HCT116 (cell line): ENCODE results near the gene PAX7. TPM values are rescaled to one million over a fixed set of nuclear protein-coding genes. Genes with fewer than 3 reads are reported as not detected.

Experiments
- ATAC-seq: fragments of 200-7000 bp; cut with Tn5 transposase; 2 replicates; pipeline ENCODE4 v1.9.1; 2020; ENCODE audit warnings: mild to moderate bottlenecking, moderate library complexity
- BruUV-seq: library from RNA; stranded (reverse); fragments of 400-500 nt; replicated peaks from 2 replicates; lab custom pipeline; 2021; lab: Mats Ljungman, UMichigan
- CTCF ChIA-PET: fragments of 300-600 bp; sonication (Branson Sonifier 250); formaldehyde crosslinking; loops from one replicate; lab custom pipeline; 2021; ENCODE audit warnings: antibody characterized with exemption; lab: Charles Lee
- POLR2A ChIA-PET: fragments of 300-600, 350-600 bp; sonication (Branson Sonifier 250); formaldehyde crosslinking; loops from one replicate; lab custom pipeline; 2021; ENCODE audit warnings: antibody characterized with exemption; lab: Charles Lee
- RAD21 ChIA-PET, 2 experiments: fragments of 300-600 bp; sonication (Branson Sonifier 250); formaldehyde crosslinking; loops; one replicate each; lab custom pipeline; 2023; ENCODE audit warnings: low total read pairs in 2 of 2; ENCODE audit not compliant: uncharacterized antibody in 2 of 2, unreplicated experiment in 2 of 2, low non-redundant PET in 1 of 2; lab: Charles Lee
- DNase-seq: peaks from one replicate; pipeline ENCODE4 v3.0.0-alpha.2; 2010; ENCODE audit warnings: low read depth, low spot score
- H2AFZ ChIP-seq: fragments of 200-600 bp; shearing (Covaris generic), sonication (generic); 2 replicates; pipeline ENCODE4 v1.6.1; 2017; ENCODE audit warnings: low read depth, mixed run types, mixed read lengths, antibody characterized with exemption, low read length; ENCODE audit not compliant: poor library complexity, severe bottlenecking
- H3K27ac ChIP-seq: 2 replicates; pipeline ENCODE4 v1.5.1; 2012; ENCODE audit warnings: low read depth, low read length
- H3K27me3 ChIP-seq: fragments of 200-600 bp; sonication (generic); 2 replicates; pipeline ENCODE4 v1.6.1; 2016; ENCODE audit warnings: mixed run types, low read length, mixed read lengths; ENCODE audit not compliant: insufficient read depth
- H3K36me3 ChIP-seq, 2 experiments: fragments of 200-500 bp in 1 of 2; fragments of 200-600 bp in 1 of 2; sonication (Bioruptor generic) in 1 of 2; sonication (generic) in 1 of 2; 2 replicates each; pipeline versions ENCODE4 v1.5.1 to v1.6.1; 2014 to 2016; ENCODE audit warnings: low read length in 2 of 2, inconsistent platforms in 1 of 2, mixed read lengths in 1 of 2, mixed run types in 1 of 2; ENCODE audit not compliant: insufficient read depth in 2 of 2, control insufficient read depth in 1 of 2
- H3K4me1 ChIP-seq, 2 experiments: fragments of 200-600 bp in 1 of 2; sonication (generic) in 1 of 2; 2 replicates each; pipeline versions ENCODE4 v1.5.1 to v1.6.1; 2012 to 2017; ENCODE audit warnings: low read length in 2 of 2, inconsistent platforms in 1 of 2, mild to moderate bottlenecking in 1 of 2, mixed read lengths in 1 of 2, mixed run types in 1 of 2, moderate library complexity in 1 of 2; ENCODE audit not compliant: insufficient read depth in 2 of 2, control insufficient read depth in 1 of 2
- H3K4me2 ChIP-seq: fragments of 200-600 bp; sonication (generic); 2 replicates; pipeline ENCODE4 v1.6.1; 2017; ENCODE audit warnings: mixed run types, low read length, mixed read lengths
- H3K4me3 ChIP-seq, 2 experiments: fragments of 200-600 bp in 1 of 2; sonication (generic) in 1 of 2; replicated peaks in 1 of 2; 2 replicates each; pipeline ENCODE4 v1.5.1; 2011 to 2016; ENCODE audit warnings: low read length in 2 of 2, control low read depth in 1 of 2, low read depth in 1 of 2, mild to moderate bottlenecking in 1 of 2, mixed read lengths in 1 of 2, mixed run types in 1 of 2
- H3K79me2 ChIP-seq: fragments of 200-600 bp; sonication (generic); 2 replicates; pipeline ENCODE4 v1.6.1; 2017; ENCODE audit warnings: mild to moderate bottlenecking, mixed run types, low read length, moderate library complexity, mixed read lengths; ENCODE audit not compliant: insufficient read depth
- H3K9ac ChIP-seq: fragments of 200-600 bp; sonication (generic); 2 replicates; pipeline ENCODE4 v1.6.1; 2016; ENCODE audit warnings: low read length, mixed read lengths
- H3K9me2 ChIP-seq: fragments of 200-600 bp; sonication (generic), shearing (Covaris generic); 2 replicates; pipeline ENCODE4 v1.6.1; 2017; ENCODE audit warnings: mixed run types, mild to moderate bottlenecking, moderate library complexity; ENCODE audit not compliant: insufficient read depth
- H3K9me3 ChIP-seq, 2 experiments: fragments of 200-500 bp in 1 of 2; fragments of 200-600 bp in 1 of 2; sonication (Bioruptor generic) in 1 of 2; sonication (generic) in 1 of 2; 2 replicates each; pipeline ENCODE4 v1.6.1; 2014 to 2017; ENCODE audit warnings: low read length in 2 of 2, mixed read lengths in 2 of 2, inconsistent platforms in 1 of 2, low read depth in 1 of 2, mild to moderate bottlenecking in 1 of 2, mixed run types in 1 of 2, moderate library complexity in 1 of 2; ENCODE audit not compliant: control insufficient read depth in 1 of 2, insufficient read depth in 1 of 2
- H4K20me1 ChIP-seq: fragments of 200-600 bp; sonication (generic), shearing (Covaris generic); 2 replicates; pipeline ENCODE4 v1.6.1; 2017; ENCODE audit warnings: mixed run types, mild to moderate bottlenecking, moderate library complexity; ENCODE audit not compliant: insufficient read depth
- ATF3 ChIP-seq: IDR thresholded peaks from 2 replicates; pipeline ENCODE4 v1.6.1; 2012
- ELF1 ChIP-seq: IDR thresholded peaks from 2 replicates; pipeline ENCODE4 v1.6.1; 2012; ENCODE audit warnings: low read depth, borderline replicate concordance
- EZH2 ChIP-seq: fragments of 200-600 bp; sonication (generic); IDR thresholded peaks from 2 replicates; pipeline ENCODE4 v1.6.1; 2017; ENCODE audit warnings: antibody characterized with exemption, mixed run types
- EZH2phosphoT487 ChIP-seq: fragments of 200-600 bp; IDR thresholded peaks from 2 replicates; pipeline ENCODE4 v1.6.1; 2018; ENCODE audit warnings: antibody characterized with exemption, borderline replicate concordance
- FOSL1 ChIP-seq: IDR thresholded peaks from 2 replicates; pipeline ENCODE4 v1.6.1; 2012; ENCODE audit warnings: low read depth
- POLR2A ChIP-seq: IDR thresholded peaks from 2 replicates; pipeline ENCODE4 v1.7.0; 2011; ENCODE audit warnings: borderline replicate concordance; ENCODE audit not compliant: insufficient read depth, insufficient read length; ENCODE audit errors: extremely low read depth
- POLR2AphosphoS5 ChIP-seq: IDR thresholded peaks from 2 replicates; pipeline ENCODE4 v1.6.1; 2011; ENCODE audit warnings: mild to moderate bottlenecking, low read depth, low read length, moderate library complexity
- RAD21 ChIP-seq: IDR thresholded peaks from 2 replicates; pipeline ENCODE4 v1.6.1; 2012; ENCODE audit warnings: low read depth, mild to moderate bottlenecking
- SP1 ChIP-seq: IDR thresholded peaks from 2 replicates; pipeline ENCODE4 v1.6.1; 2012; ENCODE audit warnings: low read depth
- TCF7L2 ChIP-seq: IDR thresholded peaks from 2 replicates; pipeline ENCODE4 v1.7.0; 2011; ENCODE audit warnings: borderline replicate concordance, inconsistent platforms; ENCODE audit not compliant: insufficient read depth, insufficient read length; ENCODE audit errors: extremely low read depth
- YY1 ChIP-seq: IDR thresholded peaks from 2 replicates; pipeline ENCODE4 v1.6.1; 2011; ENCODE audit warnings: low read length, low read depth, moderate library complexity, mild to moderate bottlenecking; ENCODE audit not compliant: insufficient replicate concordance; ENCODE audit errors: extremely low read depth
- ZFX ChIP-seq: fragments of 450-650 bp; IDR thresholded peaks from 2 replicates; pipeline ENCODE4 v1.6.1; 2017
- intact Hi-C: fragments of 100-400 bp; cut with micrococcal nuclease; formaldehyde crosslinking; loops from 2 replicates; pipeline ENCODE4 v1.10.0; 2022
- total RNA-seq: library from RNA; stranded (reverse); gene quantifications from one replicate; pipeline ENCODE4 v1.2.1, GENCODE V29; 2021; ENCODE audit not compliant: unreplicated experiment
- TF ChIP-seq, protein P1 (sequence below): IDR thresholded peaks from 2 replicates; pipeline ENCODE4 v1.6.1; 2011; ENCODE audit warnings: mild to moderate bottlenecking, low read length, moderate library complexity; ENCODE audit not compliant: insufficient replicate concordance; ENCODE audit errors: extremely low read depth

The PAX7 gene
- total RNA-seq, 1 experiment from 2014 or later = not detected

DNA sequence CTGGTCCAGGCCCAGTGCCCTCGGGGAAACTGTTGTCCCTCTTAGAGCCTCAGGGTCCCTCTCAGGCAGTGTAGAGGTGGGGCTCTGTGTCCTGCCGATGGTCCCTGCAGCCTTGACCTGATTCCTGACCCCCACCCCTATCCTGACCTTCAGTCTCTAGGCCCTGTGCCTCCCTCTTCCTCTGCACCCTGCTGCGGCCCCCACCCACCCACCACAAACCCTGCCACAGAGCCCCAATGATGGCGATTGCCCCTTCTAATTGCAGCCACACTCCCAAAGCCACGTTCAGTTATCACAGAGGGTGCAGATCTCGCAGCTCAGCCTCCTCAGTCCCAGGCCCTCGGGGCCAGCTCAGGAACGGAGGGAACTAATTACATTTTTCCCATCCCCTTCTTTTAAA is 99.7 kb downstream of the PAX7 start (continued):
- TF ChIP-seq EZH2 (no peak), YY1 (no peak), POLR2A (no peak), POLR2AphosphoS5 (no peak), SP1 (no peak)

DNA sequence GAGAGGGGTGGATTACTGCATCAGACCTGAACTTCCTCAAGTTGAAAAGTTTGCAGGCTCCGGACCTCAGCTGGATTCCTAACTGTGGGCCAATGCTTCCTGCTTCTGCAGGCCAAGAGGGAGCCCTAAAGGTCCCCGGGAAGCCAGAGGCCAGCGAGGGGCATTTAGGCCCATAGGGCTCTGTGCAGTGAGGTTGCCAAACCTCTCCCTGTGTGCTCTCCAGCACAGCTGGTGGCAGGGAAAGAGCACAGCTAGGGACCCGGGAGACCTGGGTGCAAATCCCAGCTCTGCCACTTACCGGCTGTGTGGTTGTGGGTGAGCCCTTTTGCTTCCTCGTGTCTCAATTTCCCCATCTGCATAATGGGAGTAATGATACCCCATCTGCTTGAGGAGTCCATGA is 100.5 kb downstream of the PAX7 start:
- no peaks in the 10 kb centered on the region for H3K9me2 ChIP-seq
- no peaks in the 10 kb centered on the region for H3K9me3 ChIP-seq
- no TSS peak for BruUV-seq
- H3K79me2 ChIP-seq = no peaks in the 10 kb centered on the region
- H3K27me3 ChIP-seq = peaks cover 16% of the 10 kb centered on the region; the same call in 1 of the 2 replicates
- ATAC-seq (peak; percentile 70), DNase-seq (no peak)
- H3K36me3 ChIP-seq = no peaks in the 10 kb centered on the region
- RAD21 ChIA-PET = no interaction called here
- no peak overlapping the region for H3K9ac ChIP-seq
- H3K4me3 ChIP-seq = no peak overlapping the region
- H3K4me2 ChIP-seq = no peak overlapping the region
- H3K27ac ChIP-seq = no peak overlapping the region
- H4K20me1 ChIP-seq = no peaks in the 10 kb centered on the region
- intact Hi-C loops = no loop called here
- POLR2A ChIA-PET = no interaction called here
- TF ChIP-seq ZFX = no peak
- no peaks in the 10 kb centered on the region for H3K4me1 ChIP-seq
- CTCF ChIA-PET = interaction anchor here (1.6 kb wide), 1 partner anchor 10 kb away, joined by 4 read pairs; no protein-coding TSS in a partner anchor
- no peak overlapping the region for H2AFZ ChIP-seq

GRCh38 chr1:18731591-18732235 is 101.1 kb downstream of the PAX7 start:
- CTCF ChIA-PET = interaction anchor here (1.6 kb wide), 1 partner anchor 10 kb away, joined by 4 read pairs; no protein-coding TSS in a partner anchor
- no peak for TF ChIP-seq TCF7L2
- TF ChIP-seq FOSL1 = no peak
- no peak for TF ChIP-seq SP1
- TF ChIP-seq, protein P1, sequence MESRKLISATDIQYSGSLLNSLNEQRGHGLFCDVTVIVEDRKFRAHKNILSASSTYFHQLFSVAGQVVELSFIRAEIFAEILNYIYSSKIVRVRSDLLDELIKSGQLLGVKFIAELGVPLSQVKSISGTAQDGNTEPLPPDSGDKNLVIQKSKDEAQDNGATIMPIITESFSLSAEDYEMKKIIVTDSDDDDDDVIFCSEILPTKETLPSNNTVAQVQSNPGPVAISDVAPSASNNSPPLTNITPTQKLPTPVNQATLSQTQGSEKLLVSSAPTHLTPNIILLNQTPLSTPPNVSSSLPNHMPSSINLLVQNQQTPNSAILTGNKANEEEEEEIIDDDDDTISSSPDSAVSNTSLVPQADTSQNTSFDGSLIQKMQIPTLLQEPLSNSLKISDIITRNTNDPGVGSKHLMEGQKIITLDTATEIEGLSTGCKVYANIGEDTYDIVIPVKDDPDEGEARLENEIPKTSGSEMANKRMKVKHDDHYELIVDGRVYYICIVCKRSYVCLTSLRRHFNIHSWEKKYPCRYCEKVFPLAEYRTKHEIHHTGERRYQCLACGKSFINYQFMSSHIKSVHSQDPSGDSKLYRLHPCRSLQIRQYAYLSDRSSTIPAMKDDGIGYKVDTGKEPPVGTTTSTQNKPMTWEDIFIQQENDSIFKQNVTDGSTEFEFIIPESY = no peak
- no peak for TF ChIP-seq ATF3
- no peak for TF ChIP-seq EZH2phosphoT487
- no peak for TF ChIP-seq RAD21
- TF ChIP-seq ELF1 = no peak

More at GRCh38 chr1:18731591-18732235, 101.1 kb downstream of the PAX7 start:
- no peak overlapping the region for H3K4me3 ChIP-seq
- no peaks in the 10 kb centered on the region for H3K36me3 ChIP-seq
- no peaks in the 10 kb centered on the region for H3K79me2 ChIP-seq
- intact Hi-C loops = no loop called here
- DNase-seq (no peak), ATAC-seq (no peak)
- no peaks in the 10 kb centered on the region for H4K20me1 ChIP-seq
- H3K9ac ChIP-seq = no peak overlapping the region
- H3K27ac ChIP-seq = no peak overlapping the region
- RAD21 ChIA-PET = no interaction called here
- no peaks in the 10 kb centered on the region for H3K9me2 ChIP-seq
- no peaks in the 10 kb centered on the region for H3K9me3 ChIP-seq
- H2AFZ ChIP-seq = no peak overlapping the region
- peaks cover 16% of the 10 kb centered on the region; the same call in 1 of the 2 replicates for H3K27me3 ChIP-seq
- no peaks in the 10 kb centered on the region for H3K4me1 ChIP-seq
- POLR2A ChIA-PET = no interaction called here
- no TSS peak for BruUV-seq
- H3K4me2 ChIP-seq = no peak overlapping the region
